SU-DHL-6 (cell line): ENCODE results near the gene LHX3.

Experiments
- H2AFZ ChIP-seq: fragments of 200-600 bp; sonication (generic); 2 replicates; pipeline ENCODE4 v1.6.1; 2014; ENCODE audit warnings: low read depth, mild to moderate bottlenecking, moderate library complexity, mixed read lengths, antibody characterized with exemption, low read length; ENCODE audit not compliant: severe bottlenecking
- H3F3A ChIP-seq: fragments of 200-600 bp; shearing (Covaris generic); 2 replicates; pipeline ENCODE4 v1.6.0; 2016; ENCODE audit warnings: antibody characterized with exemption, mild to moderate bottlenecking; ENCODE audit not compliant: insufficient read depth
- H3K27ac ChIP-seq: fragments of 200-600 bp; sonication (generic); 2 replicates; pipeline ENCODE4 v1.5.1; 2016; ENCODE audit warnings: low read depth, mild to moderate bottlenecking, low read length, moderate library complexity, mixed read lengths
- H3K27me3 ChIP-seq: fragments of 200-600 bp; sonication (generic), shearing (Covaris generic); 2 replicates; pipeline ENCODE4 v1.6.0; 2014; ENCODE audit warnings: mild to moderate bottlenecking, low read length
- H3K36me3 ChIP-seq: fragments of 200-600 bp; sonication (generic); 2 replicates; pipeline ENCODE4 v1.6.1; 2014; ENCODE audit warnings: mild to moderate bottlenecking, low read length, mixed read lengths
- H3K4me2 ChIP-seq: fragments of 300-600, 200-600 bp; shearing (Covaris generic), sonication (generic); 2 replicates; pipeline ENCODE4 v1.6.0; 2014; ENCODE audit warnings: low read length, low read depth, mild to moderate bottlenecking; ENCODE audit not compliant: poor library complexity, severe bottlenecking
- H3K4me3 ChIP-seq: fragments of 200-600 bp; sonication (generic); 2 replicates; pipeline ENCODE4 v1.5.1; 2014; ENCODE audit warnings: antibody characterized with exemption, low read length, mild to moderate bottlenecking, mixed read lengths; ENCODE audit not compliant: insufficient read depth, poor library complexity, severe bottlenecking
- H3K79me2 ChIP-seq: fragments of 200-600 bp; sonication (generic); 2 replicates; pipeline ENCODE4 v1.6.1; 2014; ENCODE audit warnings: mild to moderate bottlenecking, low read length, moderate library complexity; ENCODE audit not compliant: insufficient read depth
- H3K9ac ChIP-seq: fragments of 200-600 bp; sonication (generic); 2 replicates; pipeline ENCODE4 v1.7.0; 2014; ENCODE audit warnings: mild to moderate bottlenecking, low read length
- H3K9me2 ChIP-seq: fragments of 200-600 bp; sonication (generic); replicated peaks from 2 replicates; pipeline ENCODE4 v1.6.1; 2014; ENCODE audit warnings: low read length; ENCODE audit not compliant: insufficient read depth
- H3K9me3 ChIP-seq: fragments of 200-600 bp; sonication (generic); 2 replicates; pipeline ENCODE4 v1.6.1; 2014; ENCODE audit warnings: low read length, mixed read lengths; ENCODE audit not compliant: insufficient read depth
- H4K20me1 ChIP-seq: fragments of 200-600 bp; sonication (generic); 2 replicates; pipeline ENCODE4 v1.6.1; 2014; ENCODE audit warnings: low read depth, mild to moderate bottlenecking, antibody characterized with exemption, low read length, moderate library complexity, mixed read lengths
- EZH2phosphoT487 ChIP-seq: fragments of 200-600 bp; sonication (generic), shearing (Covaris generic); conservative IDR thresholded peaks from 2 replicates; pipeline ENCODE4 v1.6.1; 2018; ENCODE audit warnings: mild to moderate bottlenecking, antibody characterized with exemption, low read length, moderate library complexity, mixed read lengths
- TF ChIP-seq, protein P1 (sequence below): fragments of 200-600 bp; sonication (generic); IDR thresholded peaks from one replicate; pipeline ENCODE4 v1.5.1; 2017; ENCODE audit warnings: antibody characterized with exemption, mild to moderate bottlenecking, low read length, moderate library complexity; ENCODE audit not compliant: insufficient read depth, poor library complexity, severe bottlenecking

The LHX3 gene

DNA sequence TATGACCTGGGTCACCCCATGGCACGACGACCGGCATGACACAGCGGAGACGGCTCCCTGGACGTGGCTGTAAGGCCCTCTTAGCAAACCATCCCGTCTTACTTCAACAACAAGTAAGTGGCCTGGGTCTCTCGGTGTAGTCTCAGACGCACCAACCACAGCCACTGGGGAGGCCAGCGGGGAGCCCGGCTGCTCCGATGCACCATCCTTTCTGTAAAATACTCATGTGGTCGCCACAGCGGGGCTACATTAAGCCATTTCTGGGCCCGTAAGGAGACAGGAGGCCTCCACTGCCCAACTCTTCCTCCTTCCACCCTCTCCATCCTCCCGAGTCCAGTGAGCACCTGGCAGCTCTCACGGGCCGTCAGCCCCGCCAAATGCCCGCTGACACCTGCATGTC is 36.0 kb upstream of the LHX3 start:
- Histone ChIP-seq H3K27me3 (no peaks in the 10 kb centered on the region), H3K9me2 (no peaks in the 10 kb centered on the region), H3F3A (peaks cover 25% of the 10 kb centered on the region), H3K9ac (no peak overlapping the region), H3K4me3 (no peak overlapping the region), H3K36me3 (no peaks in the 10 kb centered on the region), H2AFZ (no peak overlapping the region), H3K9me3 (no peaks in the 10 kb centered on the region), H4K20me1 (no peaks in the 10 kb centered on the region), H3K4me2 (peak overlapping the region; percentile 59), H3K79me2 (peaks cover 88% of the 10 kb centered on the region), H3K27ac (peak overlapping the region; percentile 87)
- TF ChIP-seq, protein P1, sequence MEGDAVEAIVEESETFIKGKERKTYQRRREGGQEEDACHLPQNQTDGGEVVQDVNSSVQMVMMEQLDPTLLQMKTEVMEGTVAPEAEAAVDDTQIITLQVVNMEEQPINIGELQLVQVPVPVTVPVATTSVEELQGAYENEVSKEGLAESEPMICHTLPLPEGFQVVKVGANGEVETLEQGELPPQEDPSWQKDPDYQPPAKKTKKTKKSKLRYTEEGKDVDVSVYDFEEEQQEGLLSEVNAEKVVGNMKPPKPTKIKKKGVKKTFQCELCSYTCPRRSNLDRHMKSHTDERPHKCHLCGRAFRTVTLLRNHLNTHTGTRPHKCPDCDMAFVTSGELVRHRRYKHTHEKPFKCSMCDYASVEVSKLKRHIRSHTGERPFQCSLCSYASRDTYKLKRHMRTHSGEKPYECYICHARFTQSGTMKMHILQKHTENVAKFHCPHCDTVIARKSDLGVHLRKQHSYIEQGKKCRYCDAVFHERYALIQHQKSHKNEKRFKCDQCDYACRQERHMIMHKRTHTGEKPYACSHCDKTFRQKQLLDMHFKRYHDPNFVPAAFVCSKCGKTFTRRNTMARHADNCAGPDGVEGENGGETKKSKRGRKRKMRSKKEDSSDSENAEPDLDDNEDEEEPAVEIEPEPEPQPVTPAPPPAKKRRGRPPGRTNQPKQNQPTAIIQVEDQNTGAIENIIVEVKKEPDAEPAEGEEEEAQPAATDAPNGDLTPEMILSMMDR, result no peak
- TF ChIP-seq EZH2phosphoT487, result no peak

DNA sequence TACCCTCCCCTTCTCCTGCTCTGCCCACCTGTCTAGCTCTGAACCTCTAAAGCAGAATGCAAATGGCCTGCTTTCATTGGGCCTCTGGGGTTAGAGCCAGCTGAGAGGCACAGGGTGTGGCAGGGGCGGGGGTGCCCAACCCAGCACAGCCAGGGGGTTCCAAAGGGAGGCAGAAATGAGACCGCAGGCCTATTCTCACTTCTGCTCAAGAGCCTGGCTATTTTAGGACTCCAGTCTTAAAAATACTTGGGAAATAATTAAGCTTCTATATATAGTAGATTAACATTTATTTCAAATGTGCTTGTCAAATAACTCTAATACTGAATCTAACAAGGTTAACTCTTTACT is 35.0 kb upstream of the LHX3 start:
- Histone ChIP-seq H3K4me3 (no peak overlapping the region), H3K36me3 (no peaks in the 10 kb centered on the region), H3K9me2 (no peaks in the 10 kb centered on the region), H3K9ac (peak overlapping the region; percentile 44), H4K20me1 (no peaks in the 10 kb centered on the region), H3K27me3 (no peaks in the 10 kb centered on the region), H3K27ac (peak overlapping the region; percentile 87), H3K9me3 (no peaks in the 10 kb centered on the region), H3K79me2 (peaks cover 95% of the 10 kb centered on the region), H2AFZ (no peak overlapping the region), H3F3A (peaks cover 24% of the 10 kb centered on the region), H3K4me2 (peak overlapping the region; percentile 59)
- TF ChIP-seq, protein P1, result no peak
- no peak for TF ChIP-seq EZH2phosphoT487

- Histone ChIP-seq H3K9me2 (no peaks in the 10 kb centered on the region), H3K36me3 (no peaks in the 10 kb centered on the region), H3K4me3 (no peak overlapping the region), H3K9ac (peak overlapping the region; percentile 27), H3K27me3 (no peaks in the 10 kb centered on the region), H3K27ac (peak overlapping the region; percentile 87), H2AFZ (no peak overlapping the region), H4K20me1 (no peaks in the 10 kb centered on the region), H3K79me2 (peaks cover 93% of the 10 kb centered on the region), H3K4me2 (peak overlapping the region; percentile 59), H3K9me3 (no peaks in the 10 kb centered on the region), H3F3A (peaks cover 18% of the 10 kb centered on the region)
- TF ChIP-seq, protein P1, result no peak
- no peak for TF ChIP-seq EZH2phosphoT487
These were observed 34.4 kb upstream of the LHX3 start for GRCh38 chr9:136239135-136239982.
